CD4-positive, alpha-beta T cell treated with Interleukin-6 at 100 ng/mL for 8 hours (primary cell): ENCODE results near the gene GRIN3A.
"Not testable (repeated sequence)": the region's sequence is repeated elsewhere in the genome, so short reads cannot be mapped to it uniquely, and the experiment has no call there.

Experiments
- DNase-seq: peaks from one replicate; pipeline ENCODE4 v3.0.0-alpha.2; 2020; ENCODE audit warnings: mixed read lengths, low spot score

Gene GRIN3A

GRCh38 chr9:101738566-101739183 lies at the start of gene GRIN3A:
GRIN3A (minus strand) TSS chr9:101738647; CDS start chr9:101737979, 668 bp downstream.
- DNase-seq = no peak

GRCh38 chr9:101787891-101788290 lies 49.4 kb upstream of the GRIN3A start:
- no peak for DNase-seq

- DNase-seq = no peak
These were observed 39.9 kb upstream of the GRIN3A start for GRCh38 chr9:101778332-101778731.

GRCh38 chr9:101764472-101764871 lies 26.0 kb upstream of the GRIN3A start:
- DNase-seq = no peak

GRCh38 chr9:101758304-101758930 lies 20.0 kb upstream of the GRIN3A start:
- no peak for DNase-seq

- DNase-seq = no peak
These were observed 15.3 kb upstream of the GRIN3A start for GRCh38 chr9:101753716-101754115.

- DNase-seq = no peak
These were observed 13.4 kb upstream of the GRIN3A start for GRCh38 chr9:101751895-101752294.

GRCh38 chr9:101739311-101739710 lies 864 bp upstream of the GRIN3A start:
- no peak for DNase-seq

- no peak for DNase-seq
These were observed 512 bp downstream of the GRIN3A start for GRCh38 chr9:101737705-101738565.

- no peak for DNase-seq
These were observed 1.2 kb downstream of the GRIN3A start for GRCh38 chr9:101737165-101737704.

- no peak for DNase-seq
These were observed 1.7 kb downstream of the GRIN3A start for GRCh38 chr9:101736717-101737116.

GRCh38 chr9:101731429-101731828 lies 7.0 kb downstream of the GRIN3A start:
- no peak for DNase-seq

- DNase-seq = no peak
These were observed 10.6 kb downstream of the GRIN3A start for GRCh38 chr9:101727612-101728524.

GRCh38 chr9:101724271-101724670 lies 14.2 kb downstream of the GRIN3A start:
- DNase-seq = not testable (repeated sequence)

- DNase-seq = no peak
These were observed 20.3 kb downstream of the GRIN3A start for GRCh38 chr9:101718192-101718591.

- DNase-seq = no peak
These were observed 21.8 kb downstream of the GRIN3A start for GRCh38 chr9:101716629-101717028.

- no peak for DNase-seq
These were observed 27.0 kb downstream of the GRIN3A start for GRCh38 chr9:101711330-101711941.

GRCh38 chr9:101708855-101709254 lies 29.6 kb downstream of the GRIN3A start:
- DNase-seq = no peak

GRCh38 chr9:101707721-101708120 lies 30.7 kb downstream of the GRIN3A start:
- DNase-seq = no peak

GRCh38 chr9:101706997-101707396 lies 31.4 kb downstream of the GRIN3A start:
- no peak for DNase-seq

- DNase-seq = no peak
These were observed 32.1 kb downstream of the GRIN3A start for GRCh38 chr9:101706261-101706798.
